Measurements from ENCODE around the gene GMPR2. TPM values are rescaled to one million over a fixed set of nuclear protein-coding genes. Genes with fewer than 3 reads are reported as not detected.

GMPR2 gene
- total and polyA plus RNA-seq, 2 experiments from 2014 or later = 60.6 to 70.6 TPM

GRCh38 chr14:24184104-24184970 is 48.4 kb upstream of the GMPR2 start:
- ATAC-seq (no peak), DNase-seq (ENCODE audit: low spot score) (no peak)
- Mint-ChIP-seq H3K4me1 (peaks cover 15% of the 10 kb centered on the region), H3K27ac (no peak overlapping the region), H3K4me3 (no peak overlapping the region), H3K36me3 (ENCODE audit: low read depth) (peaks cover 80% of the 10 kb centered on the region), H3K9me3 (peaks cover 3% of the 10 kb centered on the region; the same call in 2 of the 3 replicates), H3K27me3 (ENCODE audit: insufficient read depth, low read depth, poor library complexity) (peaks cover 32% of the 10 kb centered on the region)
- Histone ChIP-seq H4K20me1 (replicated peaks; ENCODE audit: insufficient read depth) (peaks cover 6% of the 10 kb centered on the region), H3K9me2 (ENCODE audit: insufficient read depth) (no peaks in the 10 kb centered on the region), H3K27me3 (ENCODE audit: insufficient read depth) (no peaks in the 10 kb centered on the region), H3K4me3 (no peak overlapping the region), H3K4me1 (ENCODE audit: insufficient read depth) (peaks cover 8% of the 10 kb centered on the region), H3F3A (replicated peaks; ENCODE audit: low read depth) (no peaks in the 10 kb centered on the region; the same call in 1 of the 2 replicates), H2AFZ (no peak overlapping the region), H3K4me2 (no peak overlapping the region), H3K79me2 (replicated peaks; ENCODE audit: insufficient read depth) (peaks cover 13% of the 10 kb centered on the region; the same call in 1 of the 2 replicates), H3K36me3 (ENCODE audit: insufficient read depth) (no peaks in the 10 kb centered on the region; the same call in 1 of the 2 replicates), H3K27ac (ENCODE audit: low read depth) (no peak overlapping the region)
- TF ChIP-seq EZH2 (IDR thresholded peaks at IDR 0.05; ENCODE audit: low read depth, unreplicated experiment) (no peak), CTCF (conservative IDR thresholded peaks at IDR 0.05; ENCODE audit: low read depth in 2 of 2) (no peak), EZH2phosphoT487 (IDR thresholded peaks at IDR 0.05; ENCODE audit: unreplicated experiment) (no peak), JUNB (IDR thresholded peaks at IDR 0.05; ENCODE audit: unreplicated experiment) (no peak), REST (IDR thresholded peaks at IDR 0.05; ENCODE audit: unreplicated experiment) (no peak), POLR2AphosphoS5 (IDR thresholded peaks at IDR 0.05; ENCODE audit: low read depth) (no peak), NANOG (IDR thresholded peaks at IDR 0.05; ENCODE audit: borderline replicate concordance) (no peak), ZNF331 (CRISPR knock-in tag; IDR thresholded peaks at IDR 0.05; ENCODE audit: low read depth) (no peak)

GRCh38 chr14:24185026-24185425 is 47.7 kb upstream of the GMPR2 start:
- no peak overlapping the region for H3K4me2 ChIP-seq
- H2AFZ ChIP-seq = no peak overlapping the region
- H3F3A ChIP-seq (replicated peaks; ENCODE audit: low read depth) = no peaks in the 10 kb centered on the region; the same call in 1 of the 2 replicates
- Mint-ChIP-seq H3K4me1 (peaks cover 17% of the 10 kb centered on the region), H3K36me3 (ENCODE audit: low read depth) (peaks cover 76% of the 10 kb centered on the region), H3K27ac (no peak overlapping the region), H3K4me3 (no peak overlapping the region), H3K9me3 (peaks cover 3% of the 10 kb centered on the region; the same call in 2 of the 3 replicates), H3K27me3 (ENCODE audit: insufficient read depth, low read depth, poor library complexity) (peaks cover 28% of the 10 kb centered on the region)
- H3K4me3 ChIP-seq = no peak overlapping the region
- DNase-seq (ENCODE audit: low spot score) (no peak), ATAC-seq (no peak)
- H4K20me1 ChIP-seq (replicated peaks; ENCODE audit: insufficient read depth) = peaks cover 6% of the 10 kb centered on the region
- H3K79me2 ChIP-seq (replicated peaks; ENCODE audit: insufficient read depth) = peaks cover 13% of the 10 kb centered on the region; the same call in 1 of the 2 replicates
- no peak overlapping the region for H3K27ac ChIP-seq (ENCODE audit: low read depth)
- peaks cover 10% of the 10 kb centered on the region for H3K4me1 ChIP-seq (ENCODE audit: insufficient read depth)
- no peaks in the 10 kb centered on the region for H3K9me2 ChIP-seq (ENCODE audit: insufficient read depth)
- no peaks in the 10 kb centered on the region; the same call in 1 of the 2 replicates for H3K36me3 ChIP-seq (ENCODE audit: insufficient read depth)
- no peaks in the 10 kb centered on the region for H3K27me3 ChIP-seq (ENCODE audit: insufficient read depth)
- no peak for TF ChIP-seq ETS1 (IDR thresholded peaks at IDR 0.05)
- TF ChIP-seq EZH2 (IDR thresholded peaks at IDR 0.05; ENCODE audit: low read depth, unreplicated experiment) = no peak
